Activated naive CD4-positive, alpha-beta T cell treated with anti-CD3 and anti-CD28 coated beads, Interleukin-2, amount 50 U/mL, for 24 hours (primary cell): Measurements from ENCODE around the gene PRDM16.

Experiments used
- H3K27ac Mint-ChIP-seq: one replicate; pipeline ENCODE4 v1.8.0; 2021; ENCODE audit warnings: mild to moderate bottlenecking, mixed read lengths
- H3K27me3 Mint-ChIP-seq: one replicate; pipeline ENCODE4 v1.8.0; 2021; ENCODE audit warnings: mixed read lengths
- H3K36me3 Mint-ChIP-seq: one replicate; pipeline ENCODE4 v1.8.0; 2021; ENCODE audit warnings: mixed read lengths
- H3K4me1 Mint-ChIP-seq: one replicate; pipeline ENCODE4 v1.8.0; 2021; ENCODE audit warnings: mixed read lengths
- H3K4me3 Mint-ChIP-seq: one replicate; pipeline ENCODE4 v1.8.0; 2021; ENCODE audit warnings: mild to moderate bottlenecking, mixed read lengths
- H3K9me3 Mint-ChIP-seq: one replicate; pipeline ENCODE4 v1.8.0; 2021; ENCODE audit warnings: mixed read lengths

The PRDM16 gene

DNA sequence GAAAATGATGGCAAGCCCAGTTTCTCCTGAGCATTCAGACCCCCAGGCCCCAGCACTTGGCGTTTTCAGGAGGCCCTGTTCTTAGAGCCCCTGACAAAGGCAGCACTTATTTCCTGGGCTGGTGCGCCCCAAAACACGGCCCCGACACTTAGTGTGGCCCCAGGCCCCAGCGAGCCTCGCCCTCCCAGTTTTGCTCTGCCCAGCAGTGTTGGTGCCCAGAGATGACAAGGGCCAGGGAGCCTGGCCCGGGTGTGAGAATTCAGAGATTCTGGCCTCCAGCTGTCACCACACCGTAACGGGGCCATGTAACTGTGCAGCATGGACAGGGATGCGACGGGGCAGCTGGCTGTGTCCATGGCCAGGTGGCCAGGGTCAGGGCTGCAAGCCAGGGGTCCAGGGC lies 367.4 kb downstream of the PRDM16 start:
- Mint-ChIP-seq H3K4me3 (no peak overlapping the region), H3K27ac (no peak overlapping the region), H3K36me3 (no peaks in the 10 kb centered on the region), H3K4me1 (no peaks in the 10 kb centered on the region), H3K27me3 (no peaks in the 10 kb centered on the region), H3K9me3 (no peaks in the 10 kb centered on the region)

DNA sequence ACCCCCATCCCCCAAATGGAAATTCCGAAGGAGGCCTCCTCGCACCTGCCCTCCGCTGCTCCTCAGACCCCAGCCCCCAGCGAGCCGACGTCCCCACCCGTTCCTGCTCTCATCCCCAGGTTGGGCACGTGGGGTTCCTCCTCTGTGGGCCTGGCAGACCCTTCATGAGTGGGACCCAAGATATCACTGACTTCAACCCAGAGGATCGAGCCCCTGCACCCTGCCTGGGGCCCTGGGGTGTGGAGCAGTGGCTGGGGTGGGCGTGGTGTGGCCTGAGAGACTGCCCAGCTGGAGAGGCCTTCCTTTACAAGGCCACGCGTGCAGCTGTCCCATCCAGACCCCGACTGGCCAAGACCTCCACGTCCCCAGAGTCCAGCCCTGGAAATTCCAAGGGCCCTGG lies 367.9 kb downstream of the PRDM16 start:
- H3K27me3 Mint-ChIP-seq: no peaks in the 10 kb centered on the region
- H3K4me3 Mint-ChIP-seq: no peak overlapping the region
- H3K36me3 Mint-ChIP-seq: no peaks in the 10 kb centered on the region
- H3K27ac Mint-ChIP-seq: no peak overlapping the region
- H3K9me3 Mint-ChIP-seq: no peaks in the 10 kb centered on the region
- H3K4me1 Mint-ChIP-seq: no peaks in the 10 kb centered on the region

DNA sequence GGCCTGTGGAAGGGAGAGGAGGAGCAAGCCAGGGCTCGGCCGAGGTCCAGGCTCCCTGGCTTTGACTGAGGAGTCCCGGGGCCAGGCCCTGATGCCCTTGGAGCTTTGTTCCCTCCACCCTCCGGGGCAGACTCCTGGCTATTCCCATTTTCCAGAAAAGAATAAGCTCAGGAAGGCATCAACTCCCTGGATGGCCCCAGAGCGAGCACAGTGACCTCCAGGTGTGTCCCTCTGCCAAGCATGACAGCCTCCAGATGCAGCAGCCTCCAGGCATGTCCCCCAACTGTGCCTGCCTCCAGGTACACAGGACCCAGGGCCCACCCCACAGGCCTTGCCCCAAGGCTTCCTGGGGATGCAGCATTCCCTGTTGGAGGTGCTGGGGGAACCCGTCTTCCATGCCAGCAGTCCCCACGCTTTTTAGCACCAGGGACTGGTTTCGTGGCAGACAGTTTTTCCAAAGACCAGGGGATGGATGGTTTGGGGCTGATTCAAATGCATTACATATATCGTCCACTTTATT lies 369.7 kb downstream of the PRDM16 start:
- no peaks in the 10 kb centered on the region for H3K36me3 Mint-ChIP-seq
- H3K4me1 Mint-ChIP-seq: no peaks in the 10 kb centered on the region
- H3K9me3 Mint-ChIP-seq: no peaks in the 10 kb centered on the region
- H3K27ac Mint-ChIP-seq: no peak overlapping the region
- H3K4me3 Mint-ChIP-seq: no peak overlapping the region
- no peaks in the 10 kb centered on the region for H3K27me3 Mint-ChIP-seq

DNA sequence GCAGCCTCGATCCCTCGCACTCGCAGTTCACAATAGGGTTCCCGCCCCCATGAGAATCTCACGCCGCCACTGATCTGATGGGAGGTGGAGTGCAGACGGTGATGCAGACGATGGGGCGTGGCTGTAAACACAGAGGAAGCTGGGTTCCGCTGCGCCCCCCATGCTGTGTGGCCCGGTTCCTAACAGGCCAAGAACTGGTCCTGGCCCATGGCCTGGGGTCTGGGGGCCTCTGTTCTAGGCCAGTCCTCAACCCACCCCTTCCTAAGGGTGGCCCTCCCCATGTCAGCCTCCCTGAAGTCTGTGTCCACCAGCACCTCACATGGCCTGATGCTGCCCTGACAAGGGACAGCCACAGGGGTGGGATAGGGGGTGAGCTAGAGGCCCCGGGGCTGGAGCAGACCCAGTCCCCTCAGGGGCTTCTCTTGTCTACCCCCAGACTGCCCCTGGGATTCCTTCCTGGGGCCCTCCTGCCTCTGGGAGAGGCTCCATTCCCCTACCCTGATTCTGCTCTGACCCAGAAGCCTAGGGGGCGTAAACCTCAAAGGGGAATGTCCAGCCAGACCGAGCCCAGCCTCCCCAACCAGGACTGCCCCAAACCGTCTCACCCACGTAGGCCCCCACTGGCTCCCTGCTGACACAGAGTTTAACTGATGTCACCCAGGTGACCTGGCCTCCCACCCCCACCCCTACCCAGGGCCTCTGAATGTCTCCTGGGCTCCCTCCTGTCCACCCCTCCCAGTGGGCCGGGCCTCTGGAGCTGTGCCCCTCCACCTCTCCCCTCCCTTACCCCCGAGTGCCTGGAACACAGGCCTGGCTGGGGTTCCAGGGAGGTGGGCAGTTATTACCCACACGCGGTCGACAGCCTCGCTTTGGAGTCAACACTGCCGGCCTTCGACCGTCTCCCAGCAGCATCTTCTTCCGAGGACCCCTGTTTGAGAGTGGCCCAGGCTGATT lies 370.6 kb downstream of the PRDM16 start:
- Mint-ChIP-seq H3K36me3 (no peaks in the 10 kb centered on the region), H3K27ac (no peak overlapping the region), H3K4me3 (no peak overlapping the region), H3K9me3 (no peaks in the 10 kb centered on the region), H3K27me3 (no peaks in the 10 kb centered on the region), H3K4me1 (no peaks in the 10 kb centered on the region)

DNA sequence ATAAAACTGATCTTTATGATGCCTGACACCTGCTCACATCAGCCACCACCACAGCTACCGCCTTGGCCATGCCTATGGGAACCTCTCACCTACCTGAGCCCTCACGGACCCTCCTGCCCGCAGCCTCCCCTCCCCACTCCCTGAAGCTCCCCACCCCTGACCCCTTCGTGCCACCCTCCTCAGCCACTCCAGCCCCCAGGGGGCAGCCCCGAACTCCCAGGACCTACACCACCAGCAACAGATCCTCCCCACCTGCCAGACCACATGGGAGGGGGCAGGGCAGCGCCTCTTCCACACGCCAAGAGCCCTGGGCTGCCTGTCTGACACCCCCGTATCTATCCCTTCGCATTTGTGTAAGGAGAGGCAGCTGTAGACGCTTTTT lies 371.3 kb downstream of the PRDM16 start:
- Mint-ChIP-seq H3K27ac (no peak overlapping the region), H3K36me3 (no peaks in the 10 kb centered on the region), H3K4me3 (no peak overlapping the region), H3K9me3 (no peaks in the 10 kb centered on the region), H3K4me1 (no peaks in the 10 kb centered on the region), H3K27me3 (no peaks in the 10 kb centered on the region)

DNA sequence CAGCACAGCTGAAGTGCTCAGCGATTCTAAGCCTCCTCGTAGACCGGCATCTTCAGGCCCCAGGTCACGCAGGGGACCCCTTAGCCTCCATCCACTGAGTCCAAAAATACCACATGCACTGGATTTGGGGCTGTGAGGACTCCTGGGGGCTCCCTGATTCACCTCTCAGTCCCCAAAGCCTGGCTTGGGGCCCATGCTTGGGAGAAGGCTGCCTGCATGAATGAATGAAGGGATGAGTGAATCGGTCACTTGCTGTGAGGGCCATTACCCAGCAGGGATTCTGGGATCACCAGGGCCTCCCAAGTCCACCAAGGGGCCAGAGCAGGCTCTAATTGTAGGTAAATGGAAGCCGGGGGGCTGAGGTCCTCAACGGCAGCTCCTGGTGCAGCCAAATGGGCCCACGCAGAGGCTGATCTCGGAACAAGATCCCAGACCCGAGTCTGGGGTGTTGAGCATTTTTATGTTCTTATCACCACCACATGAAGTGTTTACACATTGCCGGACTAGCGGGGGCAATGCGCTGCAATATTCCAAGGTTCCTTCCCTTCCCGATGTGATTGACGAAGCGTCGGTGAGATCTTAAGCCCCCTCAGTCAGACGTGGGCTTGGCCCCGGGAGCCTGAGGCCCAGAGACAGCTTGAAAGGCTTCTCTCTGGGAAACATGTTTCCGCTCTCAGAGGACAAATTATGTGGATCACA lies 371.9 kb downstream of the PRDM16 start:
- H3K9me3 Mint-ChIP-seq: no peaks in the 10 kb centered on the region
- H3K4me1 Mint-ChIP-seq: no peaks in the 10 kb centered on the region
- H3K36me3 Mint-ChIP-seq: no peaks in the 10 kb centered on the region
- no peak overlapping the region for H3K27ac Mint-ChIP-seq
- H3K27me3 Mint-ChIP-seq: no peaks in the 10 kb centered on the region
- H3K4me3 Mint-ChIP-seq: no peak overlapping the region

DNA sequence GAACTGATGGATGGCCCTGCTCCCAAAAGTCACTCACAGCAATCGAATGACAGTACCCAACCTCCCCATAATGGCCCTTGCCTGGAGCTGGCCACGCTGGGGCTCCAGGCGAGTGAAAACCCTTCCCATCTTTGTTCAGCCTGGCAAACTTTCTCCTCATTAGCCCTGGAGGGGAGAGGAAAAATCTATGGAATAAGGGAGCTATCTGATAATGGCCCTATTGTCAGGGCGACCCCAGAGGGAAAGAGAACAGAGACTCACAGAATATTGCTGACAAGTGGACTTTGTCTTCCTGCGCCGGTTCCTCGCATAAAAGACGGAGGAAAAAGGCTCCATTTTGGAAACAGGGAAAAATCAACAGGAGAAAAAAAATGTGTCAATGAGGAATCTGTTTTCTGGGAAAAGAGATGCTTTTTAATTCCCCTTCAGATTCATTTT lies 372.4 kb downstream of the PRDM16 start:
- Mint-ChIP-seq H3K27ac (no peak overlapping the region), H3K27me3 (no peaks in the 10 kb centered on the region), H3K9me3 (no peaks in the 10 kb centered on the region)

DNA sequence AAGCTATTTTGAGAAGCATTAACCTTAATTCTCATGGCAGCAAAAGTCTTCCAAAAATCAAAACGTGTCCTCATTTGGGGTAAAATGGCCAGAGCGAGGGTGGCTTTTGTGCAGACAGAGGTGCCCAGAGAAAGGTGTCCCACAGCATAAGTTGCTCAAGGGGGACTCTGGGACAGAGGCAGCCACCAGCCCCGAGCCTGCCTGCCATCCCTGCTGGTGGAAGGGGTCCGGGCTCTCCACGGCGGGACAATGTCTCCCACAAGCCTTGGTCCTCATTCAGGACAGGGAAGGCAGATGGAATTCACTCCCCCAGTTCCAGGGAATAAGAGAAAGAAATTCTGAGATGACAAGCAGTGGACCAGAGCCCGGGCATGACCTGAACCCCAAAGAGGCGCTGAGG lies 372.9 kb downstream of the PRDM16 start:
- Mint-ChIP-seq H3K27me3 (no peaks in the 10 kb centered on the region), H3K27ac (no peak overlapping the region), H3K36me3 (peaks cover 2% of the 10 kb centered on the region)

More for the DNA sequence above, 372.4 kb downstream of the PRDM16 start:
- Mint-ChIP-seq H3K4me3 (no peak overlapping the region), H3K4me1 (no peaks in the 10 kb centered on the region), H3K36me3 (no peaks in the 10 kb centered on the region)

DNA sequence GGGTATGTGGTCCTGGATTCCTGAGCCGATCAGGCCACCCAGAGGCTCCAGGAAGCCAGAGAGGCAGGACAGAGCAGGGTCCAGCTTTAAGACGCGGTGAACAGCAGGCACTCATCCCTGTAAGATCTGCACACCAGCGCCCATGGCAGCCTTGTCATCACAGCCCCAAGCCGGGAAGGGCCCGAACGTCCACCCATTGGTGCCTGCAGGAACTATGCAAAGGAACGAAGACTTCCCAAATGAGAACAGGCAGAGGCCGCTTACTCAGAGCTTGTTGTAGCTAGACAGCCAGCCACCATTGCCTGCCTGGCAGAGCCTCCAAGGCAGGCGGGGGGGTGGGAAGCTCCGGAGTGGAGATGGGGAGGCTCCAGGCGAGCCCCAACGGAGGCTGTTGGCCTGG lies 373.3 kb downstream of the PRDM16 start:
- no peak overlapping the region for H3K4me3 Mint-ChIP-seq
- H3K36me3 Mint-ChIP-seq: peaks cover 4% of the 10 kb centered on the region
- H3K9me3 Mint-ChIP-seq: no peaks in the 10 kb centered on the region
- no peaks in the 10 kb centered on the region for H3K4me1 Mint-ChIP-seq
- no peaks in the 10 kb centered on the region for H3K27me3 Mint-ChIP-seq
- H3K27ac Mint-ChIP-seq: no peak overlapping the region

More for the DNA sequence above, 372.9 kb downstream of the PRDM16 start:
- H3K4me1 Mint-ChIP-seq: no peaks in the 10 kb centered on the region
- H3K9me3 Mint-ChIP-seq: no peaks in the 10 kb centered on the region
- no peak overlapping the region for H3K4me3 Mint-ChIP-seq

DNA sequence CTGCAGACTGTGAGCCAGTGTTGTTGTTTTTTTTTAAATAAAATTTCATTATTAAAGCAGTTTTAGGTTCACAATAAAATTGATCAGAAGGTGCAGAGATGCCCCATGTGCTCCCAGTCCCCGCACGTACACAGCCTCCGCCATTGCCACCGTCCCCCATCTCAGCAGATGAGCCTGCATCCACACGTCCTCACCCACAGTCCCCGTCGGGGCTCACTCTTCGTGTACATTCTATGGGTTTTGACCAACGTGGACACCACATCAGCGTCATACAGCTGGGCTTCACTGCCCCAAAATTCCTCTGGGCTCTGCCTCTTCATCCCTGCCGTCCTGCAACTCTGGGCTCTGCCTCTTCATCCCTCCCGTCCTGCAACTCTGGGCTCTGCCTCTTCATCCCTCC lies 373.9 kb downstream of the PRDM16 start:
- no peaks in the 10 kb centered on the region for H3K27me3 Mint-ChIP-seq
- peaks cover 4% of the 10 kb centered on the region for H3K36me3 Mint-ChIP-seq
- no peaks in the 10 kb centered on the region for H3K9me3 Mint-ChIP-seq
- no peak overlapping the region for H3K4me3 Mint-ChIP-seq
- H3K4me1 Mint-ChIP-seq: no peaks in the 10 kb centered on the region
- no peak overlapping the region for H3K27ac Mint-ChIP-seq

DNA sequence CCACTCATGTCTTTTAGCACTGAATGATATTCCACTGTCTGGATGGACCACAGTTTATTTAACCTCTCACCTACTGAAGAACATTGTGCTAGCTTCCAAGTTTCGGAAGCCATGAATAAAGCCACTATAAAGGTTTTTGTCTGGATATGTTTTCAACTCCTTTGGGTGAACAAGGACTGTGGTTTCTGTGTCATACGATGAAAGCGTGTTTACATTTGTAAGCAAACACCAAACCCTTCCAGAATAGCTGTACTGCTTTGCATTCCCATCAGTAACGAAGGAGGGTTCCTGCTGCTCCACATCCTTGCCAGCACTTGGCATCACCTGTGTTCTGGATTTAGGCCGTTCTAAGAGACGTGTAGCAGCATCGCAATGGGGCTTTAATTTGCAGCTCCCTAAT lies 374.8 kb downstream of the PRDM16 start:
- H3K4me3 Mint-ChIP-seq: no peak overlapping the region
- no peaks in the 10 kb centered on the region for H3K9me3 Mint-ChIP-seq
- H3K4me1 Mint-ChIP-seq: no peaks in the 10 kb centered on the region
- no peaks in the 10 kb centered on the region for H3K27me3 Mint-ChIP-seq
- H3K27ac Mint-ChIP-seq: no peak overlapping the region
- peaks cover 4% of the 10 kb centered on the region for H3K36me3 Mint-ChIP-seq

DNA sequence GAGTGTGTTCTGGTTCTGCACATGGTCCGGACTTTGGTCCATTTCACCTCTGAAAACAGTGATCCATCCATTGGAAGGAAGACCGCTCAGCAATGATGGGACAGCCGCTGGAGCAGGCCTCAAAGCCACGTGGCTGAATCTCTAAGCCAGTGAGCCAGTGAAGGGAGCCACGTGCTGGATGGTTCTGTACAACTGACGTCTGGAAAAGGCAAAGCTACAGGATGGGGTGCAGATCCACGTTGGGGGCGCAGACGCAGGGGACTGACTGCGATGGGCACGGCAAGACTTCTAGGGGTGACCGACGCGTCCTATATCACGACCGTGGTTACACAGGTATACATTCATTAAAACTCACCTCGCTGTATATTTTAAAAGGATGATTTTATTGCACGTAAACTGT lies 375.3 kb downstream of the PRDM16 start:
- no peaks in the 10 kb centered on the region for H3K9me3 Mint-ChIP-seq
- H3K27ac Mint-ChIP-seq: no peak overlapping the region
- H3K4me3 Mint-ChIP-seq: no peak overlapping the region
- peaks cover 4% of the 10 kb centered on the region for H3K36me3 Mint-ChIP-seq
- no peaks in the 10 kb centered on the region for H3K4me1 Mint-ChIP-seq
- no peaks in the 10 kb centered on the region for H3K27me3 Mint-ChIP-seq

DNA sequence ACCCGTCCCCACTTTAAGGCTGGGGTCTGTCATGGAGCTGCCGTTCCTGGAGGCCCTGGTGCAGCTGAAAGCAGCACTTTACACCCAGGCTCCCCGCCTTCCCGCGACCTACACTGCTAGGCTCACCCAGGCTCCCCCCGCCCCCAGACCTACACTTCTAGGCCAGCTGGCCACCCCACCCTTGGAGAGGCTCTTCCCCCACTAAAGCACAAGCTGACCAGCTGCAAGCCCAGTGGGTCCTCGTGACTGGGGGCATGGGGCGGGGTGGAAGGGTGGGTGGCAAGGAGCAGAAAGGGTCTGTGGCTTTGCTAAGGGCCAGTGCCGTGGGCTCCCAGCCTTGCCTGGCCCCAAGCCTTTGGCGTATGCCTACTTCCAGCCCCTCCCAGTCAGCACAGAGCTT lies 375.7 kb downstream of the PRDM16 start:
- no peaks in the 10 kb centered on the region for H3K27me3 Mint-ChIP-seq
- no peaks in the 10 kb centered on the region for H3K4me1 Mint-ChIP-seq
- no peak overlapping the region for H3K4me3 Mint-ChIP-seq
- H3K9me3 Mint-ChIP-seq: no peaks in the 10 kb centered on the region
- no peak overlapping the region for H3K27ac Mint-ChIP-seq
- H3K36me3 Mint-ChIP-seq: peaks cover 4% of the 10 kb centered on the region

DNA sequence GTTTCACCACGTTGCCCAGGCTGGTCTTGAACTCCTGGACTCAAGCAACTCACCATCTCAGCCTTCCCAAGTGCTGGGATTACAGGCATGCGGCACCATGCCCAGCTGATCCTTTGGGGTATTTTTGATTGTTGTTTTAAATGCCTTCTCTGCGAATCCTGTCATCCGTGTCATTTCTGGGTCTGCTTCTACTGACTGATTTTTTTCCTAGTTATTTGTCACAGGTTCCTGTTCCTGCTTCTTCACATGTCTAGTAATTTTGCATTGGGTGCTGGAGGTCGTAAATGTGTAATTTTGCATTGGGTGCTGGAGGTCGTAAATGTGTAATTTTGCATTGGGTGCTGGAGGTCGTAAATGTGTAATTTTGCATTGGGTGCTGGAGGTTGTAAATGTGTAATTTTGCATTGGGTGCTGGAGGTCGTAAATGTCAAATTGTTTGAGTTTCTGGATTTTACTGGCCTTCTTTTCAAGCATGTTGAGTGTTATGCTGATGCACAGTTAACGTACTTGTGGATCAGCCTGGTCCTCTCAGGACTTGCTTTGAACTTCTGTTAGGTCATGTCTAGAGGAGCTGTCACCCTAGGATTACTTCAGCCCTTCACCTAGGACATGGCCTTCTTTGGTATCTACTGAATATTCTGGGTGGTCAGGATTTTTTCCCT lies 381.3 kb downstream of the PRDM16 start:
- Mint-ChIP-seq H3K9me3 (no peaks in the 10 kb centered on the region), H3K36me3 (peaks cover 4% of the 10 kb centered on the region), H3K27ac (no peak overlapping the region), H3K4me1 (no peaks in the 10 kb centered on the region), H3K27me3 (peaks cover 1% of the 10 kb centered on the region), H3K4me3 (no peak overlapping the region)

DNA sequence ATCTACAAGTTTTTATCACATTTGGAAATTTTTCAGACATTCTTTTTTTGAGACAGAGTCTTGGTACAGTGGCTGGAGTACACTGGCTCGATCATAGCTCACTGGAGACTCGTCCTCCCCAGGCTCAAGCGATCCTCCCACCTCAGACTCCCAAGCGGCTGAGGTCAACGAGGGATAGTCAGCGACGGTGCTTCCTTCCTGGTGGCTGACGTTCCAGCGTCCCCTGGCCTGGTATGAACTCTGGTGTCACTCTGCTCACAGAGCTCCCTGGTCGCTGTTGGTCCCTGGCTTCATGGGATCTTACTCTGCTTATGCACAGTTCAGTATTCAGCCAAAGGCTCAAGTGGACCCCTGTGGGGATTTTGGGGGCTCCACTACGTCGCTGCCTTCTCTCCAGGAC lies 382.0 kb downstream of the PRDM16 start:
- Mint-ChIP-seq H3K4me3 (no peak overlapping the region), H3K27ac (no peak overlapping the region), H3K4me1 (no peaks in the 10 kb centered on the region), H3K9me3 (no peaks in the 10 kb centered on the region), H3K36me3 (peaks cover 4% of the 10 kb centered on the region), H3K27me3 (peaks cover 1% of the 10 kb centered on the region)
